ENCODE data around the gene RPS18. TPM values are rescaled to one million over a fixed set of nuclear protein-coding genes. Genes with fewer than 3 reads are reported as not detected.

Gene RPS18
- total RNA-seq, 1 experiment from 2014 or later: 3,216 TPM

DNA sequence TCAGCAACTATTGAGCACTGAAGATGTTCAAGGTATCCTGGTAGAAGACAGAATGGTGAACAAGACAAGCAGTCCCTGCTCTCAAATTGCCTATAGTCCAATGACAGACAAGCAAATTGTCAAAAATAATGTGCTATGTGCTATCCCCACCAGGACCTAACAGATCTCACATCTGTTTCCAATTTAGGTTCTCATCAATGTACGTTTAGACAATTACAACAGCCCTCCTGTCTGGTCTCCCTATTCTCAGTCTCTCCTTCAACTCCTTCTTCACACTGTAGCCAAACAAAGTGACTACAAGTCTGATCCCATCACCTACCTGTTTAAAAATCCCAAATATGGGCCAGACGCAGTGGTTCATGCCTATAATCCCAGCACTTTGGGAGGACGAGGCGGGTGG, 34.5 kb downstream of the RPS18 start:
- H3K27me3 Mint-ChIP-seq (ENCODE audit: low read depth): no peaks in the 10 kb centered on the region; the same call in 1 of the 2 replicates
- H3K4me2 ChIP-seq (ENCODE audit: insufficient read depth, insufficient read length, low read length): no peak overlapping the region
- H4K91ac ChIP-seq (ENCODE audit: insufficient read length, low read depth, low read length): no peak overlapping the region
- no peaks in the 10 kb centered on the region for H4K20me1 ChIP-seq (ENCODE audit: control insufficient read depth, insufficient read depth, insufficient read length)
- no peaks in the 10 kb centered on the region for H3K27me3 ChIP-seq (ENCODE audit: insufficient read depth, low read length)
- H3K9me3 Mint-ChIP-seq: no peaks in the 10 kb centered on the region
- no peak overlapping the region for H2BK5ac ChIP-seq (ENCODE audit: insufficient read length, low read length)
- no peak overlapping the region for H3K4ac ChIP-seq (ENCODE audit: low read depth, low read length)
- H4K5ac ChIP-seq (ENCODE audit: insufficient read length, low read depth, low read length): no peak overlapping the region
- H2BK15ac ChIP-seq (ENCODE audit: low read depth, low read length): no peak overlapping the region
- no peak overlapping the region for H3K18ac ChIP-seq (ENCODE audit: insufficient read length, low read depth, low read length)
- no peak overlapping the region for H3K14ac ChIP-seq (ENCODE audit: insufficient read depth, low read length)
- peaks cover 3% of the 10 kb centered on the region; the same call in 1 of the 2 replicates for H3K79me2 ChIP-seq (ENCODE audit: insufficient read depth, low read length)
- no peak overlapping the region for H2BK120ac ChIP-seq (ENCODE audit: low read depth, low read length, poor library complexity, severe bottlenecking)
- no peak overlapping the region for H2BK12ac ChIP-seq (ENCODE audit: insufficient read length, low read depth, low read length)
- H2AFZ ChIP-seq (ENCODE audit: low read length): no peak overlapping the region
- TF ChIP-seq, protein P1, sequence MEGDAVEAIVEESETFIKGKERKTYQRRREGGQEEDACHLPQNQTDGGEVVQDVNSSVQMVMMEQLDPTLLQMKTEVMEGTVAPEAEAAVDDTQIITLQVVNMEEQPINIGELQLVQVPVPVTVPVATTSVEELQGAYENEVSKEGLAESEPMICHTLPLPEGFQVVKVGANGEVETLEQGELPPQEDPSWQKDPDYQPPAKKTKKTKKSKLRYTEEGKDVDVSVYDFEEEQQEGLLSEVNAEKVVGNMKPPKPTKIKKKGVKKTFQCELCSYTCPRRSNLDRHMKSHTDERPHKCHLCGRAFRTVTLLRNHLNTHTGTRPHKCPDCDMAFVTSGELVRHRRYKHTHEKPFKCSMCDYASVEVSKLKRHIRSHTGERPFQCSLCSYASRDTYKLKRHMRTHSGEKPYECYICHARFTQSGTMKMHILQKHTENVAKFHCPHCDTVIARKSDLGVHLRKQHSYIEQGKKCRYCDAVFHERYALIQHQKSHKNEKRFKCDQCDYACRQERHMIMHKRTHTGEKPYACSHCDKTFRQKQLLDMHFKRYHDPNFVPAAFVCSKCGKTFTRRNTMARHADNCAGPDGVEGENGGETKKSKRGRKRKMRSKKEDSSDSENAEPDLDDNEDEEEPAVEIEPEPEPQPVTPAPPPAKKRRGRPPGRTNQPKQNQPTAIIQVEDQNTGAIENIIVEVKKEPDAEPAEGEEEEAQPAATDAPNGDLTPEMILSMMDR (conservative IDR thresholded peaks at IDR 0.05): no peak
- no peak for DNase-seq
- no peaks in the 10 kb centered on the region for H3K9me3 ChIP-seq (ENCODE audit: control insufficient read depth, low read depth, low read length)
- H3K4me1 Mint-ChIP-seq: no peaks in the 10 kb centered on the region
- WGBS (ENCODE audit: extremely low coverage, insufficient read length, low lambda C conversion rate): no CpG with 5 or more reads among the region's 4 CpGs
- no peak overlapping the region for H3K56ac ChIP-seq (ENCODE audit: insufficient read length, low read depth, low read length)
- no peaks in the 10 kb centered on the region for H3K4me1 ChIP-seq (ENCODE audit: insufficient read depth, low read length)
- H3K23ac ChIP-seq (ENCODE audit: insufficient read length, low read depth, low read length): no peak overlapping the region
- no peaks in the 10 kb centered on the region for H3K23me2 ChIP-seq (ENCODE audit: insufficient read length, low read depth, low read length, poor library complexity, severe bottlenecking)
- no peak overlapping the region for H3K9ac ChIP-seq (ENCODE audit: extremely low read depth, insufficient read length, low read length)
- H3K27ac Mint-ChIP-seq: no peak overlapping the region
- no peak overlapping the region for H3K27ac ChIP-seq (ENCODE audit: insufficient read length, low read depth, low read length)
- no peak overlapping the region for H2BK20ac ChIP-seq (ENCODE audit: low read depth, low read length, poor library complexity, severe bottlenecking)
- H2AK5ac ChIP-seq (ENCODE audit: insufficient read length, low read length): no peak overlapping the region
- H4K8ac ChIP-seq (replicated peaks; ENCODE audit: insufficient read length, low read depth, low read length): no peak overlapping the region
- no peak overlapping the region; a peak in 1 of 5 replicates for H3K4me3 Mint-ChIP-seq
- H3K36me3 Mint-ChIP-seq (ENCODE audit: insufficient read depth in 1 of 3, low read depth in 3 of 3): peaks cover 2 to 12% (median 5%) of the 10 kb centered on the region in 3 experiments; a peak in 5 of 7 replicates
- H3K79me1 ChIP-seq (ENCODE audit: insufficient read depth, low read depth, low read length, poor library complexity, severe bottlenecking): no peaks in the 10 kb centered on the region
- H3T11ph ChIP-seq (ENCODE audit: low read length): no peak overlapping the region

Data from H9 (cell line).